H7 (cell line): Measurements from ENCODE around the gene EME2. TPM values are rescaled to one million over a fixed set of nuclear protein-coding genes. Genes with fewer than 3 reads are reported as not detected.
"Not testable (repeated sequence)": the region's sequence is repeated elsewhere in the genome, so short reads cannot be mapped to it uniquely, and the experiment has no call there.

Experiments used
- DNase-seq: peaks from one replicate; pipeline ENCODE4 v3.0.0; 2012
- H3K27me3 ChIP-seq: 2 replicates; pipeline ENCODE4 v1.6.0; 2011; ENCODE audit warnings: mild to moderate bottlenecking, low read length; ENCODE audit not compliant: control insufficient read depth, insufficient read depth
- H3K36me3 ChIP-seq: replicated peaks from 2 replicates; pipeline ENCODE4 v1.5.1; 2011; ENCODE audit warnings: low read length; ENCODE audit not compliant: control insufficient read depth, insufficient read depth
- H3K4me3 ChIP-seq: 2 replicates; pipeline ENCODE4 v1.5.1; 2011; ENCODE audit warnings: low read depth, mild to moderate bottlenecking, control low read depth, low read length, moderate library complexity; ENCODE audit not compliant: insufficient read depth
- total RNA-seq: library from RNA; depleted of rRNA; stranded (reverse); fragments of >200 nt; shearing (Covaris generic); gene quantifications from 2 replicates; pipeline ENCODE4 v1.2.3, GENCODE V29; 2014

Gene EME2
- total RNA-seq, 1 experiment from 2014 or later = 12.7 TPM

- Histone ChIP-seq H3K36me3 (no peaks in the 10 kb centered on the region; the same call in 1 of the 2 replicates), H3K27me3 (no peaks in the 10 kb centered on the region), H3K4me3 (no peak overlapping the region)
- peak; percentile 58 for DNase-seq
Measured at GRCh38 chr16:1792836-1793577, 20.4 kb downstream of the EME2 start.

GRCh38 chr16:1793578-1794220, 21.1 kb downstream of the EME2 start, which contains the start of gene IGFALS:
Gene IGFALS, minus strand, starts transcription at chr16:1793705. Its CDS starts 53 bp downstream, at chr16:1793652.
- DNase-seq = peak; percentile 73
- H3K36me3 ChIP-seq = no peaks in the 10 kb centered on the region; the same call in 1 of the 2 replicates
- no peak within 1 kb of the TSS for H3K4me3 ChIP-seq
- no peaks in the 10 kb centered on the region for H3K27me3 ChIP-seq

- no peaks in the 10 kb centered on the region for H3K36me3 ChIP-seq
- no peak overlapping the region for H3K4me3 ChIP-seq
- peak; percentile 74 for DNase-seq
- no peaks in the 10 kb centered on the region for H3K27me3 ChIP-seq
Measured at GRCh38 chr16:1794221-1794871, 21.7 kb downstream of the EME2 start.

GRCh38 chr16:1794908-1795666, 22.5 kb downstream of the EME2 start:
- DNase-seq = peak; percentile 56
- Histone ChIP-seq H3K4me3 (no peak overlapping the region), H3K36me3 (no peaks in the 10 kb centered on the region), H3K27me3 (no peaks in the 10 kb centered on the region)

GRCh38 chr16:1799263-1799662, 26.7 kb downstream of the EME2 start:
- H3K27me3 ChIP-seq, H3K4me3 ChIP-seq, H3K36me3 ChIP-seq, DNase-seq: not testable (repeated sequence)

- Histone ChIP-seq H3K27me3 (no peaks in the 10 kb centered on the region), H3K36me3 (no peaks in the 10 kb centered on the region), H3K4me3 (no peak overlapping the region)
- no peak for DNase-seq
Measured at GRCh38 chr16:1800701-1801100, 28.1 kb downstream of the EME2 start.

- no peaks in the 10 kb centered on the region for H3K27me3 ChIP-seq
- H3K36me3 ChIP-seq = no peaks in the 10 kb centered on the region; the same call in none of the 2 replicates
- no peak for DNase-seq
- no peak overlapping the region for H3K4me3 ChIP-seq
Measured at GRCh38 chr16:1807626-1808025, 35.0 kb downstream of the EME2 start.

- no peak overlapping the region for H3K4me3 ChIP-seq
- H3K36me3 ChIP-seq = no peaks in the 10 kb centered on the region; the same call in none of the 2 replicates
- DNase-seq = no peak
- no peaks in the 10 kb centered on the region for H3K27me3 ChIP-seq
Measured at GRCh38 chr16:1808691-1809090, 36.1 kb downstream of the EME2 start.

- no peak overlapping the region for H3K4me3 ChIP-seq
- no peaks in the 10 kb centered on the region for H3K27me3 ChIP-seq
- H3K36me3 ChIP-seq = no peaks in the 10 kb centered on the region; the same call in none of the 2 replicates
- DNase-seq = peak; percentile 92
Measured at GRCh38 chr16:1809281-1809801, 36.7 kb downstream of the EME2 start.

GRCh38 chr16:1810106-1810505, 37.5 kb downstream of the EME2 start:
- H3K36me3 ChIP-seq = no peaks in the 10 kb centered on the region; the same call in none of the 2 replicates
- H3K4me3 ChIP-seq = no peak overlapping the region
- H3K27me3 ChIP-seq = no peaks in the 10 kb centered on the region
- DNase-seq = no peak

GRCh38 chr16:1810536-1810935, 37.9 kb downstream of the EME2 start:
- Histone ChIP-seq H3K4me3 (no peak overlapping the region), H3K36me3 (no peaks in the 10 kb centered on the region; the same call in none of the 2 replicates)
- DNase-seq = no peak

GRCh38 chr16:1812732-1813163, 40.1 kb downstream of the EME2 start:
- Histone ChIP-seq H3K27me3 (no peaks in the 10 kb centered on the region), H3K4me3 (no peak overlapping the region), H3K36me3 (no peaks in the 10 kb centered on the region; the same call in none of the 2 replicates)
- peak; percentile 88 for DNase-seq

More at GRCh38 chr16:1810536-1810935, 37.9 kb downstream of the EME2 start:
- H3K27me3 ChIP-seq = no peaks in the 10 kb centered on the region

GRCh38 chr16:1815461-1815860, 42.9 kb downstream of the EME2 start:
- H3K36me3 ChIP-seq = no peaks in the 10 kb centered on the region; the same call in 1 of the 2 replicates
- DNase-seq = no peak
- no peaks in the 10 kb centered on the region for H3K27me3 ChIP-seq
- no peak overlapping the region for H3K4me3 ChIP-seq
